DMS53 treated with DMSO at 0.1 percent for 48 hours (cell line): ENCODE results near the gene TRIM5.

Experiments
- DNase-seq: peaks from one replicate; lab custom pipeline; 2025; ENCODE audit not compliant: unreplicated experiment; lab: John Stamatoyannopoulos, UW

The TRIM5 gene

DNA sequence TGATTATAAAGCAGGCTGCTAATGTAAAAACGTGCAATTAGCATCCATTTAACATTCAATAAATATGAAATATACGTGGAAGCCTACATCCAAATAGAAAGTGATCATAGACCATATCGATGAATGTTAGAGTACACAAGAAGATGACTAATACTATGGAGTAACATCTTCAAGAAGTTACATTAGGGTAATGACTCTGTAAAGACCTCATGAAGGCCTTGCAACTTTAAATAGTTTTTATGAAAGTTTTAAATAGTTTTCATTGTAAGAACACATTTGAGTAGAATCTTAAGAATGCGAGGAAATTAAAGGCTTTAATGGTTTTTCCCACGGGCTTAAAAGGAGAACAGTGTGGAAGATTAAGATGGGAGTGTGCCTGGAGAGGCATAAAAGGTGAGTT lies 58.7 kb downstream of the TRIM5 start:
- DNase-seq, result no peak

DNA sequence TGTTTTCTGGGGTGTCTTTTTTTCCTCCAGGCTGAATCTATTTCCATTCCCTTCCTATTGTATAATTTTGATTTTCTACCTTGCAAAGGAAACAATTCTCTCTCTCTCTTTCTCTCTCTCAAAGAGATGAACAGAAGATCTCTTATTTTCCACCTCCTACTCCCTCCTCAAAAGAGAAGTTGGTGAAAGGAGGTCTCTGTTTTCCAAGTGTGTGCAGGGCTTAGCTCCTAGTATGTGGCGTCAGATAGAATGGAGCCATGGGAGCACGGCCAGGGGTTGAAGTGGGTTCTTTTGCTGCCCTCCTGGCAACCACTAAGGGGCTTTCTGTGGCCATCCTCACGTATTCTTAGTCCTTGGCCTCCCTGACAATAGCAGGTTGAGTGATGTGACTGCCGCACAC lies 59.6 kb downstream of the TRIM5 start:
- DNase-seq, result no peak

DNA sequence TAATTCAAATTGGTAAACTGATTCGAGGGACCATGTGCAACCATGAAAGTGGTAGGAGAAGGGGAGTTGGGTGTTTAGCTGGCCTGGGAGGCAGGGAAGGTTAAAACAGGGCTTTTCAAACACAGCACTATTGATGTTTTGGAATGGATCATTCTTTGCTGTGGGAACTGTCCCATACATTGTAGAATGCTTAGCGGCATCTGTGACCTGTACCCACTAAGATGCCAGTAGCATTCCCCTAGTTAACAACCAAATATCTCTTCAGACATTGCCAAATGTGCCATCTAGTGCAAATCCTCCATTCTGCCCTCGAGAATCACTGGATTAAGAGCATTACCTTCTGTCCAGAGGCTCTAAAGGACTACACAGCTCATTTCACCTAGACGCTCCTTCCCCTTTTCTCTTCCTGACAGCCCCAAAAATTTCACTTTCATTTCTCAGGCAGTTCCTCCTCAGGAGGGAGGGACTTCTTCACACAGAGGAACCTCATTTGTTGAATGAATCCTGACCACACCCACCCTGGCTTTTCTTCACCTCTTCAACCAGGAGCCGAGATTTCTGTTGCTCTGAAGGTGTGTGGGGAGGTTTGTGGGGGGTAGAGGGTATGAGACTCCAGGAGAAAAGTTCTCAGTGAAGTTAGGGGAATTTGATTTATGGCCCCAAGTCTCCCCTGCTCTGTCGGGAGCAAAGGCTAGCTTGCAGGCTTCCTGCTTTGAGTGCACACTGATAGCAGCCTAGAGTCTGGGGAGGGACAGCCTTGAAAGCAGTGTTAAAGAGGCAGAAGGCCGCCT lies 60.2 kb downstream of the TRIM5 start, which contains the start of gene TRIM34:
TRIM34 (plus strand) TSS at position 513 of the 791 bp plus-strand sequence. CDS start 7,331 bp downstream, outside the sequence.
- no peak for DNase-seq

DNA sequence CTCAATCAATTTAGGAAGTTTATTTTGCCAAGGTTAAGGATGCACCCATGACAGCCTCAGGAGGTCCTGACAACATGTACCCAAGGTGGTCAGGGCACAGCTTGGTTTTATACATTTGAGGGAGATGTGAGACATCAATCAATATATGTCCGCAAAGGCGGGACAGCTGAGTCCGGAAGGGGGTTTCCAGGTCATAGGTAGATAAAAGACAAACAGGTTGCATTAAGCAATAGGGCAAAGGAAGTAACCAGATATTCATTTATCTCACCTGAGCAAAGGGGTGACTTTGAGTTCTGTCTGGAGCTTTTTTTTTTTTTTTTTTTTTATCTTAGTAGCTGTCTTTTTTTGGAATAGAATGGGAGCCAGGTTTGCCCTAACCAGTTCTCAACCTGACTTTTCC lies 62.1 kb downstream of the TRIM5 start:
- no peak for DNase-seq

DNA sequence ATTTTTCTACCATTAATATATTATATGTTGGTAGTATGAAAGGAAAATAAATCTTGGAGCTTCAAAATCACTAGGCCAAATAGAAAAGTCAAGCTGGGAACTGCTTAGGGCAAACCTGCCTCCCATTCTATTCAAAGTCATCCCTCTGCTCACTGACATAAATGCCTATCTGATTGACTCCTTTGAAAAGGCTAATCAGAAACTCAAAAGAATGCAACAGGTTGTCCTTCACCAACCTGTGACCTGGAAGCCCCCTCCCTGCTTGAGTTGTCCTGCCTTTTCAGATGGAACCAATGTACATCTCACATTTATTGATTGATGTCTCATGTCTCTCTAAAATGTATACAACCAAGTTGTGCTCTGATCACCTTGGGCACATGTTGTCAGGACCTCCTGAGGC lies 63.3 kb downstream of the TRIM5 start:
- DNase-seq, result no peak

DNA sequence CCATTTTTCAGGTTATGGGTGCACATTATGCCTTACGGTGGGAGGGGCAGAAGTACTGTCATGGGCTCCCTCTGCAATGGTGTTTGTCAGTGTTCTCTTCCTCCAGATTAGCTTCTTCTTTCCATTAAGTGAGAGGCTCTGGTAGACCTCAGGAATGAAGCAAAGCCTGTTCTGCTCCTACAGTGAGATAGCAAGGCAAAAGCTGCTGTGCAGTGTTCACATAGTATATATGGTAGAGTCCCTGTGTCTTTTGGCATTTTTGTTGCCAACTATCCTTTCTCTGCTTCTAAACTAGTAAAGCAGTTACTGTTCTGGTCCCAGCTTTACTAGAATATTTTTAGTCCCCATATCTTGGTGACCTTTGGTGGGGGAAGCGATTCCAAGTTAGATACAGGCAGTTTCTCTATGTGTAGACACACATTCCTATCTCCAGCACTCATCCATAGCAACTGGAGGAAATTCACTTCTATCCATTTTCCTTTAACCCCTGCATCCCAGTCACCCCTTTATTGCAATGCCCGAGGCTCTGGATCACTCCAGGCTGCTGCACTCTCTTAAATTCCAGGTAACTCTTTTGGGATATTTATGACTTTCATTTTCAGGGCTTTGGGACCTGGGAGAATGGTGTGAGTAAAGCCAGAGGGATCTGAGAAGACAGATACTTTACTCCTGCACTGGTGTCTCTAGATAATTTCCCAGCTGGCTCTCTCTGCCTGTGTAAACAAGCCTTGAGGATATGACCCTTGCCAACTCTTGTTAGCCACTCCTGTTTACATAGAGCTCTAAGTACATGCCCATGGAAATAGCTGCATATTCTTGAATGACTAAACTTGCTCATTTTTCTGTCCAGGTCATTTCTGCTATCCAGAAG lies 64.0 kb downstream of the TRIM5 start:
- peak; percentile 87 for DNase-seq

DNA sequence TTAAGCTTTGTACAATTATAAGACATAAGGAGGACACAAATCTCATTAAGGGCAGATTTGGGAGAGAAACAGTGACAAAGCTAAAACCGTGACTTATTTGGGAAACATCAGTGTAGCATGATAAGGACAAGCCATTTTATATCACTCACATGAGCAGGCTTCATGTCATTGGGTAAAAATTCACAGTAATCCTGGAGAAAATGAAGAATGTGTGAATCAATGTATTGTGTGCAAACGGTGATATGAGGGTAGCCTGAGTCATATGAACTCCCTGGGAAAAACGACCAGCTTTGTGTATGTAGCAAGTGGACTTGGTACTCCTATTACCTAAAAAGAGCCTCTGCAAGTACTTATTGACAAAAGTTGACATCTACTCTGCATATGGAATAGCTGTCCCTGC lies 66.1 kb downstream of the TRIM5 start:
- no peak for DNase-seq
